Left renal pelvis (tissue), 4 donors: Measurements from ENCODE around the gene ERCC1. TPM values are rescaled to one million over a fixed set of nuclear protein-coding genes. Genes with fewer than 3 reads are reported as not detected.
"Not testable (repeated sequence)": the region's sequence is repeated elsewhere in the genome, so short reads cannot be mapped to it uniquely, and the experiment has no call there.

Experiments used
- DNase-seq, 4 donors: peaks; one replicate each; pipeline ENCODE4 v3.0.0-alpha.2; 2013; ENCODE audit warnings: low read depth in 4 of 4, low spot score in 3 of 4
- polyA plus RNA-seq, 4 donors: library from polyadenylated mRNA; unstranded; fragments of 120-200 nt; gene quantifications; one replicate each; pipeline ENCODE4 v1.2.1, GENCODE V29; 2013; ENCODE audit not compliant: insufficient read length in 4 of 4

ERCC1 gene
- polyA plus RNA-seq, 4 donors: 70.0 to 92.5 (median 79.3) TPM

GRCh38 chr19:45432543-45432942 is 8.8 kb upstream of the ERCC1 start:
- not testable (repeated sequence) for DNase-seq

DNA sequence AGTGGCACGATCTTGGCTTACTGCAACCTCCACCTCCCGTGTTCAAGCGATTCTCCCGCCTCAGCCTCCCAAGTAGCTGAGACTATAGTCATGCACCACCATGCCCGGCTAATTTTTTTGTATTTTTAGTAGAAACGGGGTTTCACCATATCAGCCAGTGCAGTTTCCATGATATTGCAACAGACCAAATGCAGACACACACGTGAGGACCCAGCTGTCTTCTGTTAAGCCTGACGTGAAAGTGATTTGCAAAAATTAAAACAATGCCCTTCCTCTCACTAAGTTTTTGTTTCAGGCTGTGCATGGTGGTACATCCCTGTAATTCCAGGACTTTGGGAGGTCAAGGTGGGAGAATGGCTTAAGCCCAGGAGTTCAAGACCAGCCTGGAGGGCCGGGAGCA is 7.3 kb upstream of the ERCC1 start:
- DNase-seq: not testable (repeated sequence)

GRCh38 chr19:45429896-45430295 is 6.2 kb upstream of the ERCC1 start:
- DNase-seq: not testable (repeated sequence)

DNA sequence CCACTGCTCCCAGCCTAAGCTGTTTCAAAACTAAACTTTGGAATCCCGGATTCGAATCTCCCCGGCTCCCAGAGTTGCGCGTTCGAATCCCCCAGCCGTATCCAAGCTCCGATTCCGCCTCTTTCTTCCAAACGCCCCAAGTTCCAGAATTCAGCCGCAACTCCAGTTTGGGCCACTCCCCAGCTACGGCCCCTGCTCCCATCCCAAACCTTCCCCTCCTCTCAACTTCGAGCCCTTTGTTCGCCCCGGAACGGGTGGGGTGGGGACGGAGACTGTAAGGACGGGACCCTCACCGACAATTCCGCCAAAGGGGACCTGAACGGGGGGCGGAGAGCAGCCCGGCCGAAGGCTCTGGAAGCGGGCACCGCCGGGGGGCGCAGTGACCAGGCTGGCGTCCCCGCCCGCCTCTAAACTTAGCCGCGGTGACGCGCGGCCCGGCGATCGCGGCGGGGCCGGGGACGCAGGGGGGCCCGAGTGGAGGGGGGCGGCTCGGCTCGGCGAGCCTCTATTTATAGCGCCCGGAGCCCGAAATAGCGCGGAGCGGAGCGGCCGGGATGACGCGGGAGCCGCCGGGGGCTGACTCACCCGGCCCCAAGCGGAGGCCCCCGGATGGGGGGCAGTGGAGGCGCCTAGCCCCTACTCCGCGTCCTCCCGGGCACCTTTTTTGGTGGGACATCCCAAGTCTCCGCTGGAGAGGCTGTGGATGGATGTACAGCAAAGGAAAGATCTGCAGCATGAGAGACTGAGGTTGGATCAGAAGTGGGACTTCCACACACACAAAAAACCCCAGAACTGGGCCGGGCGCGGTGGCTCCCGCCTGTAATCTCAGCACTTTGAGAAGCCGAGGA is 4.9 kb upstream of the ERCC1 start:
- no peak for DNase-seq

- no peak for DNase-seq
These were observed 708 bp upstream of the ERCC1 start for GRCh38 chr19:45424191-45425058.

DNA sequence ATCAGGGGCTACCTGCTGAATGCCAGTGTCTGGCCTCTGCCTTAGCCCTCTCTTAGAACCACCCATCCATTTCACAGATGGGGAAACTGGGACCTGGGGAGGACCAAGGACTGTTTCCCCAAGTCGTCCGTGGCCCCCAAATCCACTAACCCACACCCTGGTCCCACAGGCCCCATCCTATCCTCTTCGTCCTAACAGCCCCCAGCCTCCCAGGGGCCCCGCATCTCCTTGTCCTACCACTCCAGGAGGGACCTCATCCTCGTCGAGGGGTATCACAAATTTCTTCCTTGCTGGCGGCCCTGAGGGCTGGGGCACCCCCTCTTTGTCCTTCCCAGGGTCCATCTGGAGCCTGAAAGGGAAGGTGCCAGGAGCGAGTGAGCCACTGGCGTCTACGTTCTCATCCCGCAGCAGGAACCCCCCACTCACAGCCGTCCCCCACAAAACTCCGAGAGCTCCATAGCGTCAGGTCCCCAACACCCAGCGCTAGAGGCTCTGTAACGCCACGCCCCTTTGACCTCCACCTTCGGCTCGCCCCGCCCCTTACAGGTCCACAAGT is 606 bp downstream of the ERCC1 start:
- no peak for DNase-seq

DNA sequence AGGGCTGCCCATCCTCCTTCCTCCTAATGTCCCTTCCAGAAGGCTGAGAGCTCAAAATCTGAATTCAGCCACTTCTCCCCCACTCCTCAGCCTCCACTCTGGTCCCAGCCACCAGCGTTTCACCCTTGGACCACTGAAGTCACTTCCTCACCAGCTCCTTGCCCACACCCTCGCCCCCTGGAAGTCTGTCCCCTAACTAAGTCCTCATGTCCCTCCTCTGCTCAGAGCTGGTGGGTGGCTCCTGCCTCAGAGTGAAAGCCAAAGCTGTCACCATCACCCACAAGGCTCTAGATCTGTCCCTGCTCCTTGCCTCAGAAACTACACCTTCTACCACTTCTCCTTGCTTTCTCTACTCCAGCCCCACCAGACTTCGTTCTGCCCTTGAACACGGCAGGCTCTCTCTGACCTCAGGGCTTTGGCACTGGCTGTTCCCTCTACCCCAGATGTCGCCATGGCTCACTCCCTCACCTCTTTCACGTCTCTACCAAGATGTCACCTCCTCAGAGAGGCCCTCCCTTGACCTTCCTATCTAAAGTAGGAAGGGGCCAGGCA is 1.7 kb downstream of the ERCC1 start:
- no peak for DNase-seq

DNA sequence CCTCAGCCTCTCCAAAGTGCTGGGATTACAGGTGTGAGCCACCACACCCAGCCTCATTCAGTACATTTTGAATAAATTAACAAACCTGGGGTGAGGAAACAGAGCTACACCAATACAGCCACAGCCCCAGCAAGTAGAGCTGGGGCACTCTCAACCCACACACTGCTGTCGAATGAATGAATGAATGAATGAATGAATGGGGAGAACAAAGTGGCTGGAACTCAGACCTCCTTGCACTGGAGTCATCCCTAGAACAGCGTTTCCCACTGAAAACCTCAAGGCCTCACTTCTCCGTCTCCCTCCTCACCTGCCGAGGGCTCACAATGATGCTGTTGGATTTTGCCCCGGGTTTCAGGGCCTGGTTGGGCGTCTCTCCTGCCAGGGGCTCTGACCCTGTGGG is 2.8 kb downstream of the ERCC1 start:
- DNase-seq: no peak

DNA sequence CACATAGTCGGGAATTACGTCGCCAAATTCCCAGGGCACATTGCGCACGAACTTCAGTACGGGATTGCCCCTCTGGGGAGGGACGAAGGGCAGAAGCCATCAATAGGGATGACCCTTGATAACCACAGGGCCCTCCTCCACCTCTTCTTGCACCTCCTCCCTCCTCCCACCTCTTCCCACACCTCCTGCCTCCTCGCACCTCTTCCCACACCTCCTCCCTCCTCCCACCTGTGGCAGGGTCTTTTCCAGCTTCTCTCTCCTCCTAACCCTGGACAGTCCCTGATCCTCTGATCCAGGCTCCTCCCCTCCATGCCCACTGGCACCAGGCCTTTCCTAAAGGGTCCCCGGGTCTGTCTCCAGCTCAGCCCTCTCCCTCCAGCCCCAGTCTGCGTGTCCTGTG is 3.4 kb downstream of the ERCC1 start:
- DNase-seq: no peak

GRCh38 chr19:45419895-45420294 is 3.8 kb downstream of the ERCC1 start:
- DNase-seq: no peak

- no peak for DNase-seq
These were observed 4.3 kb downstream of the ERCC1 start for GRCh38 chr19:45419396-45419795.

- no peak for DNase-seq
These were observed 4.9 kb downstream of the ERCC1 start for GRCh38 chr19:45418802-45419201.

DNA sequence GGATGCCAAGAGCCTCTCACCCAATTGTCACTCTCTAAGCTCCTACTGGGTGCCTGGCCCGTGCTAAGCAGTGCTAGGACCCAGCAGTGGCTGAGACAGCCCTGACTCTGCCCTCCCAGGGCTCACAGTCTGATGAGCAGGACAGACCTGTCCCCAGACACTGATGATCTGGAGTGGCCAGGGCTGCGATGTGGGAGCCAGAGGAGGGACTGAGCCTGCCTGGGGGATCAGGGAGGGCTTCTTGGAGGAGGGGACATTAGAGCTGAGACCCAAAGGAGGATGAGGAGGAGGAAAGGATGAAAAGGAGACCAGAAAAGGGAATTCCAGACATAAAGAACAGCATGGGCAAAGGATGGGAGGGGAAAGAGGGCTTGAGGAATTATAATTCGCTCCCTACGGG is 6.6 kb downstream of the ERCC1 start:
- DNase-seq: no peak

DNA sequence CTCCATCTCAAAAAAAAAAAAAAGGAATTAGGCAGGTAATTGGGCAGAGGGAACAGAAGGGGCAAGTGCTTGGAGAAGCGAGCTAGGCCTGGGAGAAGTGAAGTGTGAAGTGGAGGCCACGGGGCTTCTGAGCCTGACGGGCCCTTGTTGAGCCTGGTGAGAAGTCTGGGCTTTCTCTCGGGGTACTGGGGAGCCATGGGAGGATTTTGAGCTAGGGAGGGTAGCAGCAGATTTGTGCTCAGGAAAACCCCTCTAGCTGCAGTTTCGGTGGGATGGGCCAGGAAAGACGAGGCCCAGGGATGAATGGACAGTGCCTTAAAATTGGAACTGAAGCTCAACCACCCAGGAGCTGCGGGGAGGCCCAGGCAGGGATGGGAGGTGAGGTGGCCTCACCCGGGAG is 9.2 kb downstream of the ERCC1 start:
- no peak for DNase-seq

GRCh38 chr19:45413497-45413896 is 10.2 kb downstream of the ERCC1 start:
- no peak for DNase-seq

DNA sequence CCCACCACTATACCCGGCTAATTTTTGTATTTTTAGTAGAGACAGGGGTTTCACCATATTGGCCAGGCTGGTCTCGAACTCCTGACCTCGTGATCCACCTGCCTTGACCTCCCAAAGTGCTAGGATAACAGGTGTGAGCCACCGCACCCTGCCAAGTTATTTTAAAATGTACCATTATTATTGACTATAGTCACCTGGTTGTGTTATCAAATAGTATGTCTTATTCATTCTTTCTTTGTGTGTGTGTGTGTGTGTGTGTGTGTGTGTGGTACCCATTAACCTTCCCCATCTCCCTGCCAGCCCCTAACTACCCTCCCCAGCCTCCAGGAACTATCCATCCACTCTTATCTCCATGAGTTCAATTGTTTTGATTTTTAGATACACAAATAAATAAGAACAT is 13.4 kb downstream of the ERCC1 start:
- DNase-seq: not testable (repeated sequence)

DNA sequence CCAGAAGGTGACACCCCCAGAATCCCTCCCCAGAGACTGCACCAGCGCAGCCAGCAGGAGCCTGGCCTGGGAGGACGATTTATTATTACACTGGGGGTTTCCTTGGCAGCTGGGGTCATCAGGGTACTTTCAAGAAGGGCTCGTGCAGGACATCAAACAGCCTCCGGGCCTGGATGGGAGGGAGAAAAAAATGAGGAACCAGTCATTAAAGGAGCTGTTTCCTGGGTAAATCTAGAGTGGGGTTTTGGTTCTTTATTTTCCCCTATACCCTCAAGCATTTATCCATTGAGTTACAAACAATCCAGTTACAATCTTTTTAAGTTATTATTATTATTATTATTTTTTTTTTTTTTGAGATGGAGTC is 14.2 kb downstream of the ERCC1 start:
- DNase-seq: no peak

- DNase-seq: no peak
These were observed 14.7 kb downstream of the ERCC1 start for GRCh38 chr19:45408830-45409556.

GRCh38 chr19:45408121-45408520 is 15.6 kb downstream of the ERCC1 start:
- DNase-seq: no peak

GRCh38 chr19:45407585-45407984 is 16.1 kb downstream of the ERCC1 start:
- not testable (repeated sequence) for DNase-seq

- DNase-seq: no peak
These were observed 16.7 kb downstream of the ERCC1 start for GRCh38 chr19:45407091-45407375.
